Activated CD4-positive, alpha-beta T cell treated with anti-CD3 and anti-CD28 coated beads, Interleukin-2, amount 50 U/mL, for 24 hours (primary cell): ENCODE data around the gene MAP1LC3C.
"Not testable (repeated sequence)": the region's sequence is repeated elsewhere in the genome, so short reads cannot be mapped to it uniquely, and the experiment has no call there.

ENCODE experiments used
- DNase-seq, 2 donors: peaks; one replicate each; pipeline ENCODE4 v3.0.0-alpha.2; 2020; ENCODE audit warnings: low read depth in 1 of 2, low spot score in 1 of 2

Gene MAP1LC3C

DNA sequence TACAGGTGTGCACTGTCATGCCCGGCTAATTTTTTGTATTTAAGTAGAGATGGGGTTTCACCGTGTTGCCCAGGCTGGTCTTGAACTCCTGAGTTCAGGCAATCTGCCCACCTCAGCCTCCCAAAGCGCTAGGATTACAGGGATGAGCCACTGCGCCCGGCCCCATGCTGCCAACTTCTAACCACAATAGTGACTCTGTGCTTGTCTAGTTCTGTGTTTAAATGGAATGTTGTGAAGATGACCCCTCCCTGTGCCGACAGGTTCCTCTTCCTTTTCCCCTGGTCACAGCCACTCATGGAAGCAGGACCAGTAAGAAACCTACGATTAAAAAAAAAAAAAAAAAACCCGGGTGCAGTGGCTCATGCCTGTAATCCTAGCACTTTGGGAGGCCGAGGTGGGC is 4.7 kb downstream of the MAP1LC3C start:
- no peak for DNase-seq

DNA sequence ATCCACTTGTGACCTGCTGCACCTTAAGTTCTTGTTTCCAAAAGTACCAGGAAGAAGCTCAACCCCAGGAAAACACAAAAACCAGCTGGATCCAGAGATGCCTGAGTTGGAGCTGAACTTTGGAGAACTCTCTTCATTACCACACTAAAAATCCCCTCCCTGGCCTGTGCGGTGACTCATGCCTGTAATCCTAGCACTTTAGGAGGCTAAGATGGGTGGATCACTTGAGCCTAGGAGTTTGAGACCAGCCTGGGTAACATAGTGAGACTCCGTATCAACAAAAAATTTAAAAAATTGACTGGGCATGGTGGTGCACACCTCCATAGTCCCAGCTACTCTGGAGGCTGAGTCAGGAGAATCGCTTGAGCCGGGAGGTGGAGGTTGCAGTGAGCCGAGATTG is 6.2 kb downstream of the MAP1LC3C start:
- no peak for DNase-seq

DNA sequence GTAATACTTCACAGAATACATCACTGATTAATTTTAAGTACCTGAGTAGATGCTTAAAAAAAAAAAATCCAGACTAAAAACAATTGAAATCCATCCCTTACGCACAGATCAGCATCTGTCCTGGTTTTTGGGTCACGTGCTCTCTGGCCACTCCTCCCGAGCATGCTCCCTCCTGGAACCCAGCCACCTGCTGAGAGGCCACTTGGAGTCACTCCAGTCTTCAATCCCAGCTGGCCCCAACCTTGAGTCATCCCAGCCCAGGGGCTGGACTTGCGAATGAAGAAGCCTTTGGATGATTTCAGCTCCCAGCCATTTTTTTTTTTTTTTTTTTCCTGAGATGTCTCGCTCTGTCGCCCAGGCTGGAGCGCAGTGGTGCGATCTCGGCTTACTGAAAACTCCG is 8.9 kb downstream of the MAP1LC3C start:
- no peak for DNase-seq

DNA sequence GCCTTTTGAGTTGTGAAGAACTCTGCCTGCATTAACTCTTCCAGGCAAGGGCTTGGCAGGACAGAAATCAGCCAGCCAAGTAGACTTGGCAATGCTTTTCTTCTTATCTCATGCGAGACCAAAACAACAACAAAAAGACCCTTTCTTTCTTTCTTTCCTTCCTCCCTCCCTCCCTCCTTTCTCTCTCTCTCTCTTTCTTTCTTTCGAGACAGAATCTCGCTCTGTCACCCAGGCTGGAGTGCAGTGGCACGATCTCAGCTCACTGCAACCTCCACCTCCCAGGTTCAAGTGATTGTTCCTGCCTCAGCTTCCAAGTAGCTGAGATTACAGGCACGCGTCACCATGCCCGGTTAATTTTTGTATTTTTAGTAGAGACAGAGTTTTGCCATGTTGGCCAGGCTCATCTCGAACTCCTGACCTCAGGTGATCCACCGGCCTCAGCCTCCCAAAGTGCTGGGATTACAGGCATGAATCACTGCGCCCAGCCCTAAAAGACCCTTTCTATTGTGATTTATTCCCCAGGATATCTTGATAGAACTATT is 10.4 kb downstream of the MAP1LC3C start:
- not testable (repeated sequence) for DNase-seq

DNA sequence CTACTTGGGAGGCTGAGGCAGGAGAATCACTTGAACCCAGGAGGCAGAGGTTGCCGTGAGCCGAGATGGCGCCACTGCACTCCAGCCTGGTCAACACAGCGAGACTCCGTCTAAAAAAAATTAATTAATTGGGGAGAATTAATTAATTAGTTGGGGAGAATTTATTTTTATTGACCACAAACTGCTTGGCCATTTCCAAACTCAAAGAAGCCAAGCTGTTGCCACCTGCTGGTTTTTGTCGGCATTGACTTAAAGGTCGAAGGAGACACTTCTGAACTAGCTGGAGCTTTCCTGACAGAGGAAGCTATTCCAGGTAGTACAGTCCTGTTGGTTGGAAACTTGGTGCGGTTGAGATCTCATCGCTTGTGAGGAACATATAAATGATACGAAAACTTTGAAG is 13.1 kb downstream of the MAP1LC3C start:
- DNase-seq: no peak

DNA sequence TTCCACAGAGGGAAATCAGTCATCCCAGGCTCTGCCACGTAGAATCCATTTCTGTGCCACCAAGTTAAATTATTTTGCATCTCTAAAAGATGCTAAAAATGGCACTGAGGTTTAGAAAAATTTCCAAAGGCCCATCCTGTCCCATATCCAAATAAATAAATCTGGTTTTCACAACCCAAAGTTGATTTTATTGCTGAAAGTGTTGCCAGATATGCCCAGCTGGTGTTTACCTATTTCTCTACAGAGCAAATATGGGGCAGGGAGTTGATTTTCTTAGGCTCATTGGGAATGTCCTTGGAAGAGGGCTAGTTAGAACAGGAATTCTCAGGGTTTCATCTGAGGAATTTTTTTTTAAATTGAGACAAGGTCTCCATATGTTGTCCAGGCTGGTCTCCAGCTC is 19.0 kb downstream of the MAP1LC3C start:
- no peak for DNase-seq

DNA sequence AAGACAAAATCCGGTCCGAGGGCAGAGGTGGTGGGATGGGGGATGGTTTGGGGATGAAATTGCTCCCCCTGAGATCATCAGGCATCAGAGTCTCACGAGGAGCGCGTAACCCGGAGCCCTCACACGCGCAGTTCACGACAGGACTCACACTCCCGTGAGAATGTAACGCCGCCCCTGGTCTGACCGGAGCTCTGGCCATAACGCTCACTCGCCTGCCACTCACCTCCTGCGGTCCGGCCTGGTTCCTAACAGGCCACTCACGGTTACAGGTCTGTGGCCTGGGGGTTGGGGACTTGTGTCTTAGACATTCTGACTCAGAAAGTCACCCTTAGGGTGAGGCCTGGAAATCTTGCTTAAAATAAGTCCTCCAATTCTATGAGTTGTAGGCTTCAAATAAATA is 19.8 kb downstream of the MAP1LC3C start:
- DNase-seq: no peak

DNA sequence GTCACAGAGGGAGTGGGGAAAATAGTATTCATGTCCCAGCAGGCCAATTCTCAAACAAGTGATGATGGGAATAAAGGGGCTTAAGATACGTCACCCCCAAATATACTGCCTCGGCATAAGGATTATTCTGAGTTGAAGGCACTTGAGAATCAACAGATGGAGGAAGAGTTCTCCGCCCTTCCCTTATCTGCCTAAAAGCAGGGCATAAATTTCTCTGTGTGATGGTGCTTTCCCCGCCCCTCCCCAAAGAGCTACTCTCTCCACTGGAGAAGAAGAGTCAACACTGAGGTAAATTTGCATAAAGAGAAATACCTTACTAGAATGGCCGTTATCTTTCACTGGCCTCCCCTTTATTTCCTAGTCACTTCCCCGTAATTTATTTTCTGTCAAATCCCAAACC is 22.7 kb downstream of the MAP1LC3C start:
- DNase-seq: no peak

DNA sequence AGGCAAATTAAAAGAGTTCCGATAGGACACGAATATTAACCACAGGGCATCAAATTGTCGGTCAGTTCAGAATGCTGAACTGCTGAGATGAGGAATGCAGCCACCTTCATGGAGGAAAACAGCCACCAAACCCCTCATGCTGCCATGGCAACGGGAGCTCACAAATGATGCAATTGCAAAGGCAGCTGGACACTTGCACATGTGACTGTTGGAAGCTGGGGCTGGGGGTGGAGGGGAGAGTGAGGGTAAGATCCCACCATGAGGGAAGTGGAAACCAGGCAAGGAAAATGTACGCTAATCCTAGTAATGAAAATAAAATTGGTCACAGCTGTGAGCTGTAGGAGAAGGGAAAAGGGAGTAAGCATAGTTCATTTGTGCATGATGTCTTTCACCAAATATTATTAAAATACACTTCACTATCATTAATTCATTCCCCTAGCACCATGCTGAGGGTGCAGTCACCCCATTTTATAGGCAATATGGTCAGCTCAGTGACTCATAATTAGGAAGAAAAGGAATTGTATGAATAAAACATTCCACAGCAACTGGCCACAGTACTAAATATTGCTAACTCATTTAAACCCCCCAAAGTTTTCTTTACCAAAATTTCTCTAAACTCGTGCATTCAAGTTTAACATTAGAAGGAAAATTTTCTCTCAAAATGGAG is 26.1 kb downstream of the MAP1LC3C start:
- no peak for DNase-seq

DNA sequence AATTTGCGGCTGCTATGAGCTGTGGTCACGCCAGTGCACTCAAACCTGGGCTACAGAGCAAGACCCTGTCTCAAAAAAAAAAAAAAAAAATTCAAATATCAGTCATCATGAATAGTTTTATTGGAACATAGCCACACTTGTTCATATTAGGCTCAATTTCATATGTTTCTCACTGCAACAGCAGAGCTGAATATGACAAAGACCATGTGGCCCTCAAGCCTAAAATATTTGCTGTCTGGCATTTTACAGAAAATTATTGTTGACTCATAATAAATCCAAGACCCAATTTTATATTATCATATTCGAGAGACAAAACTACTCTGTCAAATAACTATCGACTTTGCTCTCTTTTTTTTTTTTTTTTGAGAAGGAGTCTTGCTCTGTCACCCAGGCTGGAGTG is 30.3 kb downstream of the MAP1LC3C start:
- DNase-seq: no peak

DNA sequence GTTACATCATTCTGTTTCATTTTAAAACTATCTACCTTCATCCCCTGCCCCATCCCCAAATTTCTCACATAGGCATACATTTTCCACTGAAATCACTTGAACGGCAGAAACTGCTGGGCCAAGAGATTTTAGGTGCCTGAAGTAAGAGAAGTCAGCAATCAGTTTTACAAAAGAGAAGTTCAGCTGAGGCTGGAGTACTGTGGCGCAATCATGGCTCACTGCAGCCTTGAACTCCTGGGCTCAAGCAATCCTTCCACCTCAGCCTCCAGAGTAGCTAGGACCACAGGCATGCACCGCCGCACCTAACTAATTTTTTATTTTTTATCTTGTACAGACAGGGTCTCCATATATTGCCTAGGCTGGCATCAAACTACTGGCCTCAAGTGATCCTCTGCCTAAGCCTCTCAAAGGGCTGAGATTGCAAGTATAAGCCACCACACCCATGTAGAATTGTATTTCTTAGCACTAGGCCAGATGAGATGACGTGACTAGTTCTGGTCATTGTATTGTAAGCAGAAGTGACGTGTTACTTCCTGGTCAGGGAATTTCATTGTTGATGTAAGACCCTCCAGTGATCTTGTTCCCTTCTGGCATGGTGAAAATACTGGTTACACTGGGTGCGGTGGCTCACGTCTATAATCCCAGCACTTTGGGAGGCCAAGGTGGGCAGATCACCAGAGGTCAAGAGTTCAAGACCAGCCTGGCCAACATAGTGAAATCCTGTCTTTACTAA is 34.2 kb downstream of the MAP1LC3C start:
- DNase-seq: no peak

DNA sequence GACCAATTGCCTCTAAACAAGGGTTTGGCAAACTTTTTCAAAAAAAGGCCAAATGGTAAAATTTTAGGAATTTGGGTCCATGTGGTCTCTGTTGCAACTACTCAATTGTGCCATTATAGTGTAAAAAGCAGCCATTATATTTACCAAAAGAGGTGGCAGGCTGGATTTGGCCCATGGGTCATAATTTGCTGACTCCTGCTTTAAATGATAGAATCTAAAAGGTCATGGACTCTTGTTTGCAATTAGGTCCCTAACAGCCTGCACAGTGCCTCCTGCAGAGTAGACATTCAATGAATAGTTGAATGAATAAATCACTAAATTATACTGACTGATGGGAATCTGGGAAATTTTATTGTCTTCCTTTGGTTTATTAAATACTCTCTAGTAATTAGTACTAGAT is 35.2 kb downstream of the MAP1LC3C start:
- no peak for DNase-seq

DNA sequence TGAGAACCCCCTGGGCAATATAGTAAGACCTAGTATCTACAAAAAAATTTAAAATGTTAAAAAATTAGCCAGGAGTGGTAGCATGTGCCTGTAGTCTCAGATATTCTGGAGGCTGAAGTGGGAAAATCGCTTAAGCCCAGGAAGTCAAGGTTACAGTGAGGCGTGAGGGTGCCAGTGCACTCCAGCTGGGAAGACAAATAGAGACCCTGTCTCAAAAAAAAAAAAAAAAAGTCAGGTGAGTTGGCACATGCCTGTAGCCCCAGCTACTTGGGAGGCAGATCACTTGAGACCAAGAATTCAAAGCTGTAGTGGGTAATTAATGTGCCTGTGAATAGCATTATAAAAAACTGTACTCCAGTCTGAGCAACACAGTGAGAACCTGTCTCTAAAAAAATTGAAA is 36.7 kb downstream of the MAP1LC3C start:
- DNase-seq: no peak

DNA sequence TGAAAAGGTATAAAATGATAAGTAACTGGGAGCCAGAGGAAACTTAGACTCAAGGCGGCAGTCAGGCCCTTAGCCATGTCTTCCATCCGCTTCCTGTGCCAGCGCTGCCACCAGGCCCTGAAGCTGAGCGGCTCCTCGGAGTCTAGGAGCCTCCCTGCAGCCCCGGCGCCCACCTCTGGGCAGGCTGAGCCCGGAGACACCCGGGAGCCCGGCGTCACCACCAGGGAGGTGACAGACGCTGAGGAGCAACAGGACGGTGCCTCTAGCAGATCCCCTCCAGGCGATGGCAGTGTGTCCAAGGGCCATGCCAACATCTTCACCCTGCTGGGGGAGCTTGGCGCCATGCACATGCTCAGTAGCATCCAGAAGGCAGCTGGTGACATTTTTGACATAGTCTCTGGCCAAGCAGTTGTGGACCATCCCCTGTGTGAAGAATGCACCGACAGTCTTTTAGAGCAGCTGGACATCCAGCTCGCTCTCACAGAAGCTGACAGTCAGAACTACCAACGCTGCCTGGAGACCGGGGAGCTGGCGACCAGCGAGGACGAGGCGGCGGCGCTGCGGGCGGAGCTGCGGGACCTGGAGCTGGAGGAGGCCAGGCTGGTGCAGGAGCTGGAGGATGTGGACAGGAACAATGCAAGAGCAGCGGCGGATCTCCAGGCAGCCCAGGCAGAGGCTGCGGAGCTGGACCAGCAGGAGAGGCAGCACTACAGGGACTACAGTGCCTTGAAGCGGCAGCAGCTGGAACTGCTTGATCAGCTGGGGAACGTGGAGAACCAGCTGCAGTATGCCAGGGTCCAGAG is 41.0 kb downstream of the MAP1LC3C start, which contains the start of gene BECN2:
BECN2 (plus strand) TSS at position 76 of the 803 bp plus-strand sequence; CDS start at position 76, 0 bp downstream.
- no peak for DNase-seq

DNA sequence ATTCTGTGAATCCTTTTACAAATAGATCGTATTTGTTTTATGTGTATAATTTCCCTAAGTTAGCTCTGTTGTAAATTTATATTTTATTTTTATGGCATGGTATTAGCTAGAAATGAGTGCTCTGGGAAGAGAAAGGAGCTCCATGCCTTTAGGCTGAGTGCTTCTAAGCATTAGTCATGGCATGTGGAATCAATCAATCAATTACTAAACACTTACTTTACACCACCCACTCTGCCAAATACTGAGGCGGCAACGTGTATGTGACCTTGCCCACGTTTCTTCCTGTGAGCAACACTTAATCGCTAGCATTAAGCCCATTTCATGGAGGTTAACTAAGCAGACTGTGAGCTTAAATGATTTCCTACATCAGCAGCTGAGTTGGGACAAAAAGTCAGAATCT is 48.5 kb downstream of the MAP1LC3C start:
- DNase-seq: no peak

DNA sequence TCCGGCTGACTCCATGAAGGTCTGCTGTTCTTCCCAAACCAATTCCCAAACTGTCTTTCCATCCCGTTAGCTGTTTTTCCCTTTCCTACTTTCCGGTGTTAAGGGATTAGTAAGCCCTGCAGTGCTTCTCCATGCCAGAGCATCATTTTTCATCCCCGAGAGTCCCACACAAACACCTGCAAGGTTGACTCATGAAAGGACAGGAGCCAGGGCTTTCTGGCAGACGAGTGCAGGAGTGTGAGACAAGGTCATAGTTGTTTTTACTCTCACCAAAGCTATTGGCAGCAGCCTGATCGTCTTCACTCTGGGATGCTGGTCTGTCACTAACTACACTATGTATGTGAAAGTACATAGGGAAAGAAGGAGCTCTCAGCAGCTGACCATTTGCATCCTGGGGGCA is 51.5 kb downstream of the MAP1LC3C start:
- DNase-seq: no peak
